WTC11 (cell line): Measurements from ENCODE around the gene TOX2. TPM values are rescaled to one million over a fixed set of nuclear protein-coding genes. Genes with fewer than 3 reads are reported as not detected.
A peak's percentile ranks its signal among the peaks of the same experiment; 100 is the strongest.

ENCODE experiments used
- ATAC-seq: fragments of 200-7000 bp; cut with Tn5 transposase; 2 replicates; pipeline ENCODE4 v1.10.0; 2021; ENCODE audit warnings: mild to moderate bottlenecking, moderate library complexity
- CTCF ChIA-PET: fragments of 300-600 bp; sonication (Branson Sonifier 250); formaldehyde crosslinking; loops from one replicate; lab custom pipeline; 2021; ENCODE audit warnings: antibody characterized with exemption; lab: Charles Lee
- POLR2A ChIA-PET: fragments of 350-600 bp; sonication (Branson Sonifier 250); formaldehyde crosslinking; loops from one replicate; lab custom pipeline; 2021; ENCODE audit warnings: antibody characterized with exemption; lab: Charles Lee
- DNase-seq: peaks from one replicate; pipeline ENCODE4 v3.0.0; 2021; ENCODE audit warnings: low spot score
- H3K27ac Mint-ChIP-seq: 2 replicates; pipeline ENCODE4 v1.8.0; 2021; ENCODE audit warnings: mixed read lengths
- H3K27me3 Mint-ChIP-seq: 2 replicates; pipeline ENCODE4 v1.8.0; 2021; ENCODE audit warnings: low read depth, mild to moderate bottlenecking, moderate library complexity, mixed read lengths
- H3K36me3 Mint-ChIP-seq: 2 replicates; pipeline ENCODE4 v1.8.0; 2021; ENCODE audit warnings: mixed read lengths
- H3K4me1 Mint-ChIP-seq: 2 replicates; pipeline ENCODE4 v1.8.0; 2022; ENCODE audit warnings: mixed read lengths
- H3K4me3 Mint-ChIP-seq: 2 replicates; pipeline ENCODE4 v1.8.0; 2021; ENCODE audit warnings: mild to moderate bottlenecking, moderate library complexity, mixed read lengths
- H3K9me3 Mint-ChIP-seq: 2 replicates; pipeline ENCODE4 v1.8.0; 2021; ENCODE audit warnings: mixed read lengths
- ATF1 ChIP-seq: sonication (generic); formaldehyde crosslinking; IDR thresholded peaks from 2 replicates; pipeline ENCODE4 v1.8.1; 2023; ENCODE audit warnings: mild to moderate bottlenecking, moderate library complexity, missing genetic modification reagents
- ESRRA ChIP-seq: sonication (generic); formaldehyde crosslinking; IDR thresholded peaks from 2 replicates; pipeline ENCODE4 v1.8.1; 2022; ENCODE audit warnings: mild to moderate bottlenecking, missing genetic modification reagents, borderline replicate concordance
- GTF2I ChIP-seq: fragments of 250-450 bp; sonication (Bioruptor Pico); conservative IDR thresholded peaks from 2 replicates; pipeline ENCODE4 v1.4.0; 2021; ENCODE audit warnings: mild to moderate bottlenecking
- HMGA2 ChIP-seq: fragments of 250-450 bp; sonication (Bioruptor Pico); IDR thresholded peaks from 2 replicates; pipeline ENCODE4 v1.4.0; 2021; ENCODE audit warnings: mild to moderate bottlenecking, moderate library complexity
- IRF2 ChIP-seq: sonication (generic); formaldehyde crosslinking; IDR thresholded peaks from 2 replicates; pipeline ENCODE4 v1.8.0; 2022; ENCODE audit warnings: low read depth, missing genetic modification reagents, borderline replicate concordance
- KAT7 ChIP-seq: sonication (generic); formaldehyde crosslinking; IDR thresholded peaks from 2 replicates; pipeline ENCODE4 v1.8.1; 2023; ENCODE audit warnings: missing genetic modification reagents, mild to moderate bottlenecking, borderline replicate concordance
- ZNF263 ChIP-seq: sonication (generic); formaldehyde crosslinking; IDR thresholded peaks from 2 replicates; pipeline ENCODE4 v1.8.1; 2022; ENCODE audit warnings: low read depth, mild to moderate bottlenecking, moderate library complexity, missing genetic modification reagents
- total RNA-seq: library from RNA; stranded (reverse); gene quantifications from 3 replicates; pipeline ENCODE4 v1.2.3, GENCODE V29; 2021
- TF ChIP-seq, protein P1 (sequence below): sonication (generic); formaldehyde crosslinking; IDR thresholded peaks from 2 replicates; pipeline ENCODE4 v1.8.1; 2022; ENCODE audit warnings: low read depth, missing genetic modification reagents, borderline replicate concordance
- TF ChIP-seq, protein P2 (sequence below): sonication (generic); formaldehyde crosslinking; IDR thresholded peaks from 2 replicates; pipeline ENCODE4 v1.8.1; 2022; ENCODE audit warnings: mild to moderate bottlenecking, moderate library complexity, missing genetic modification reagents
- TF ChIP-seq, protein P3 (sequence below): fragments of 250-450 bp; sonication (Bioruptor Pico); IDR thresholded peaks from 2 replicates; pipeline ENCODE4 v1.9.0; 2021; ENCODE audit warnings: moderate library complexity, mild to moderate bottlenecking, inconsistent platforms, borderline replicate concordance
- TF ChIP-seq, protein P4 (sequence below): fragments of 200-600 bp; IDR thresholded peaks from 2 replicates; pipeline ENCODE4 v1.8.0; 2022; ENCODE audit warnings: antibody characterized with exemption
- TF ChIP-seq, protein P5 (sequence below): sonication (generic); formaldehyde crosslinking; IDR thresholded peaks from 2 replicates; pipeline ENCODE4 v1.8.1; 2023; ENCODE audit warnings: mild to moderate bottlenecking, missing genetic modification reagents
- TF ChIP-seq, protein P6 (sequence below): sonication (generic); formaldehyde crosslinking; IDR thresholded peaks from 2 replicates; pipeline ENCODE4 v1.8.1; 2023; ENCODE audit warnings: mild to moderate bottlenecking, missing genetic modification reagents, moderate library complexity

The TOX2 gene
- total RNA-seq, 1 experiment from 2014 or later = 3.4 TPM

DNA sequence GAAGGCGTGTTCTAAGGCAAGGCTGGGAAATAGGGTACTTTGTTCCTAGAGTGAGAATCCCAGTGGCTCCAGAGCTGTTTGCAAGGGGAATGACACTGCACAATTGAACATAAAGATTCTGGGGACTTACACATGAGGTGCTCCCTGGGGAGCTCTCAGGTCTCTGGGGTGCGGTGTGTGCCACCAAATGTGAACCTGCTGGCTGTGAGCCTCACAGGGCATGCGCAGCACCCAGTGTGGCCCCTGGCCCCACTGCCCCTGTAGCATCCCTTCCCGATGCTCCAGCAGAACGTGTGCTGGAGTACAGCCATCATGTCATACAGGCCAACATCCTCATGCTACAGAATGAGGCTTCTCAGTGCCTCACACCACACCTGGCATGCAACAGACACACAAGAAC is 68.2 kb downstream of the TOX2 start:
- Mint-ChIP-seq H3K27me3 (peaks cover 2% of the 10 kb centered on the region; the same call in 1 of the 2 replicates), H3K4me3 (no peak overlapping the region), H3K36me3 (no peaks in the 10 kb centered on the region), H3K4me1 (peaks cover 2% of the 10 kb centered on the region; the same call in 1 of the 2 replicates), H3K27ac (no peak overlapping the region), H3K9me3 (no peaks in the 10 kb centered on the region)
- POLR2A ChIA-PET = no interaction called here
- CTCF ChIA-PET = interaction anchor here (0.8 to 2.9 kb wide), 24 partner anchors 11 to 322 kb away, joined by 3 to 12 read pairs (median 4); no protein-coding TSS in a partner anchor
- ATAC-seq = no peak
- no peak for DNase-seq
- TF ChIP-seq ESRRA (CRISPR knock-in tag) (no peak), ATF1 (CRISPR knock-in tag) (no peak)
- TF ChIP-seq, protein P1, sequence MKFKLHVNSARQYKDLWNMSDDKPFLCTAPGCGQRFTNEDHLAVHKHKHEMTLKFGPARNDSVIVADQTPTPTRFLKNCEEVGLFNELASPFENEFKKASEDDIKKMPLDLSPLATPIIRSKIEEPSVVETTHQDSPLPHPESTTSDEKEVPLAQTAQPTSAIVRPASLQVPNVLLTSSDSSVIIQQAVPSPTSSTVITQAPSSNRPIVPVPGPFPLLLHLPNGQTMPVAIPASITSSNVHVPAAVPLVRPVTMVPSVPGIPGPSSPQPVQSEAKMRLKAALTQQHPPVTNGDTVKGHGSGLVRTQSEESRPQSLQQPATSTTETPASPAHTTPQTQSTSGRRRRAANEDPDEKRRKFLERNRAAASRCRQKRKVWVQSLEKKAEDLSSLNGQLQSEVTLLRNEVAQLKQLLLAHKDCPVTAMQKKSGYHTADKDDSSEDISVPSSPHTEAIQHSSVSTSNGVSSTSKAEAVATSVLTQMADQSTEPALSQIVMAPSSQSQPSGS (CRISPR knock-in tag) = no peak
- TF ChIP-seq, protein P2, sequence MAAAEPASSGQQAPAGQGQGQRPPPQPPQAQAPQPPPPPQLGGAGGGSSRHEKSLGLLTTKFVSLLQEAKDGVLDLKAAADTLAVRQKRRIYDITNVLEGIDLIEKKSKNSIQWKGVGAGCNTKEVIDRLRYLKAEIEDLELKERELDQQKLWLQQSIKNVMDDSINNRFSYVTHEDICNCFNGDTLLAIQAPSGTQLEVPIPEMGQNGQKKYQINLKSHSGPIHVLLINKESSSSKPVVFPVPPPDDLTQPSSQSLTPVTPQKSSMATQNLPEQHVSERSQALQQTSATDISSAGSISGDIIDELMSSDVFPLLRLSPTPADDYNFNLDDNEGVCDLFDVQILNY = no peak

DNA sequence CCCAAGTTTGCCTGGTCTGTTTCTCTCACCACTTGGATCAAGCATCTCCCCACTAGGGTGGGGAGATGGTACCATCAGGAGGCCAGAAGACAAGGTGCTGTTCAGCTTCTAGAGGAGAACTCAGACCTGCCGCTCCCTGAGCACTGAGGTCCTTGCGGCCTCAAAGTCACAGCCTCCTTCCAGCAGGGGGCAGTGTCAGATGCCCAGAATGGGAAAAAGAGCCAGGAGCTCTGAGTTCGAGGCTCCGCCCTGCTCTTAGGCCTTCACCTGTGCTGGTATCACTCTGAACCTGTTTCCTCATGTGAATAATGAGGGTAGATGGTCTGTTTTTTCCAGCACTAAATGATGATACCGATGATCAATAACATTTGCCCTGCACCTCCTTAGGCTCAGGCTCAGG is 68.7 kb downstream of the TOX2 start:
- H3K9me3 Mint-ChIP-seq = no peaks in the 10 kb centered on the region

DNA sequence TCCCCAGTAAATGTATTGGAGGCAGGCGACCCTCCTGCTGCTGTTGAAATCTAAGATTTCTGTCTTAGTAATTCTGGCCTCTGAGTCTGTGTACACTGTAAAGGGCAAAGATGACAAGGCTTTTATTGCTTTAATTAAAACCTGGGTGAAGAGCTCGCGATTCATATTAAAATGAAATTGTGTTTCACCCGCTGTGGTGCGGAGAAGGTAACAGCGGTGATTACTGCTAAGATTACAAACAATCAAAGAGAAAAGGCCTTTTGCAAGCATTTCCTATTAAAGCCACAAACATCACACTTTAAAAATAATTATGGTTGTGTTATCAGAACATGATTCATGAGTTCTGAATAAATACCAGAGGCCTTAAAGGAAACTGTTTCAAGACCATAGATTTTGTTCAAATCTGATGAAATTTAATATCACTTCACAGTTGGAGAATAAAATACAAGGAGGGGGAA is 69.3 kb downstream of the TOX2 start:
- Mint-ChIP-seq H3K4me1 (no peaks in the 10 kb centered on the region), H3K9me3 (no peaks in the 10 kb centered on the region; the same call in 1 of the 2 replicates), H3K36me3 (no peaks in the 10 kb centered on the region), H3K27me3 (peaks cover 2% of the 10 kb centered on the region; the same call in 1 of the 2 replicates), H3K27ac (no peak overlapping the region), H3K4me3 (no peak overlapping the region)
- TF ChIP-seq IRF2 (CRISPR knock-in tag) (no peak), HMGA2 (CRISPR knock-in tag) (no peak)
- TF ChIP-seq, protein P3, sequence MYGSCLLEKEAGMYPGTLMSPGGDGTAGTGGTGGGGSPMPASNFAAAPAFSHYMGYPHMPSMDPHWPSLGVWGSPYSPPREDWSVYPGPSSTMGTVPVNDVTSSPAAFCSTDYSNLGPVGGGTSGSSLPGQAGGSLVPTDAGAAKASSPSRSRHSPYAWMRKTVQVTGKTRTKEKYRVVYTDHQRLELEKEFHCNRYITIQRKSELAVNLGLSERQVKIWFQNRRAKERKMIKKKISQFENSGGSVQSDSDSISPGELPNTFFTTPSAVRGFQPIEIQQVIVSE (CRISPR knock-in tag) = no peak
- POLR2A ChIA-PET = no interaction called here
- CTCF ChIA-PET = interaction anchor here (0.6 to 2.9 kb wide), 31 partner anchors 9 to 393 kb away, joined by 3 to 12 read pairs (median 4); partner anchors contain the start of gene IFT52
- DNase-seq (no peak), ATAC-seq (no peak)

More for the DNA sequence above, 68.7 kb downstream of the TOX2 start:
- CTCF ChIA-PET = interaction anchor here (0.6 to 2.9 kb wide), 33 partner anchors 8 to 393 kb away, joined by 3 to 12 read pairs (median 4); partner anchors contain the start of gene IFT52
- Mint-ChIP-seq H3K4me1 (no peaks in the 10 kb centered on the region), H3K36me3 (no peaks in the 10 kb centered on the region), H3K4me3 (no peak overlapping the region), H3K27me3 (peaks cover 2% of the 10 kb centered on the region; the same call in 1 of the 2 replicates), H3K27ac (no peak overlapping the region)
- DNase-seq (peak; percentile 64), ATAC-seq (peak; percentile 30; the same call in 1 of the 2 replicates)
- POLR2A ChIA-PET = no interaction called here
- TF ChIP-seq, protein P4, sequence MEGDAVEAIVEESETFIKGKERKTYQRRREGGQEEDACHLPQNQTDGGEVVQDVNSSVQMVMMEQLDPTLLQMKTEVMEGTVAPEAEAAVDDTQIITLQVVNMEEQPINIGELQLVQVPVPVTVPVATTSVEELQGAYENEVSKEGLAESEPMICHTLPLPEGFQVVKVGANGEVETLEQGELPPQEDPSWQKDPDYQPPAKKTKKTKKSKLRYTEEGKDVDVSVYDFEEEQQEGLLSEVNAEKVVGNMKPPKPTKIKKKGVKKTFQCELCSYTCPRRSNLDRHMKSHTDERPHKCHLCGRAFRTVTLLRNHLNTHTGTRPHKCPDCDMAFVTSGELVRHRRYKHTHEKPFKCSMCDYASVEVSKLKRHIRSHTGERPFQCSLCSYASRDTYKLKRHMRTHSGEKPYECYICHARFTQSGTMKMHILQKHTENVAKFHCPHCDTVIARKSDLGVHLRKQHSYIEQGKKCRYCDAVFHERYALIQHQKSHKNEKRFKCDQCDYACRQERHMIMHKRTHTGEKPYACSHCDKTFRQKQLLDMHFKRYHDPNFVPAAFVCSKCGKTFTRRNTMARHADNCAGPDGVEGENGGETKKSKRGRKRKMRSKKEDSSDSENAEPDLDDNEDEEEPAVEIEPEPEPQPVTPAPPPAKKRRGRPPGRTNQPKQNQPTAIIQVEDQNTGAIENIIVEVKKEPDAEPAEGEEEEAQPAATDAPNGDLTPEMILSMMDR = peak; percentile 54
- TF ChIP-seq, protein P5, sequence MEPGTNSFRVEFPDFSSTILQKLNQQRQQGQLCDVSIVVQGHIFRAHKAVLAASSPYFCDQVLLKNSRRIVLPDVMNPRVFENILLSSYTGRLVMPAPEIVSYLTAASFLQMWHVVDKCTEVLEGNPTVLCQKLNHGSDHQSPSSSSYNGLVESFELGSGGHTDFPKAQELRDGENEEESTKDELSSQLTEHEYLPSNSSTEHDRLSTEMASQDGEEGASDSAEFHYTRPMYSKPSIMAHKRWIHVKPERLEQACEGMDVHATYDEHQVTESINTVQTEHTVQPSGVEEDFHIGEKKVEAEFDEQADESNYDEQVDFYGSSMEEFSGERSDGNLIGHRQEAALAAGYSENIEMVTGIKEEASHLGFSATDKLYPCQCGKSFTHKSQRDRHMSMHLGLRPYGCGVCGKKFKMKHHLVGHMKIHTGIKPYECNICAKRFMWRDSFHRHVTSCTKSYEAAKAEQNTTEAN (CRISPR knock-in tag) = no peak
- TF ChIP-seq KAT7 (CRISPR knock-in tag) (no peak), ZNF263 (CRISPR knock-in tag) (no peak), GTF2I (CRISPR knock-in tag) (peak; percentile 39; the same call in 1 of the 2 replicates)
- TF ChIP-seq, protein P6, sequence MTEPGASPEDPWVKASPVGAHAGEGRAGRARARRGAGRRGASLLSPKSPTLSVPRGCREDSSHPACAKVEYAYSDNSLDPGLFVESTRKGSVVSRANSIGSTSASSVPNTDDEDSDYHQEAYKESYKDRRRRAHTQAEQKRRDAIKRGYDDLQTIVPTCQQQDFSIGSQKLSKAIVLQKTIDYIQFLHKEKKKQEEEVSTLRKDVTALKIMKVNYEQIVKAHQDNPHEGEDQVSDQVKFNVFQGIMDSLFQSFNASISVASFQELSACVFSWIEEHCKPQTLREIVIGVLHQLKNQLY (CRISPR knock-in tag) = no peak
